Parathyroid adenoma (tissue), 2 donors: ENCODE data around the gene STOML3.

Experiments used
- H2AFZ ChIP-seq: fragments of 300-600 bp; sonication (generic); one replicate; pipeline ENCODE4 v1.7.0; 2017; ENCODE audit warnings: antibody characterized with exemption, mild to moderate bottlenecking
- H3K27ac ChIP-seq: fragments of 300-600 bp; sonication (generic); one replicate; pipeline ENCODE4 v1.7.0; 2017
- H3K27me3 ChIP-seq: fragments of 300-600 bp; sonication (generic); one replicate; pipeline ENCODE4 v1.7.0; 2017; ENCODE audit warnings: low read length; ENCODE audit not compliant: control insufficient read depth, insufficient read depth
- H3K36me3 ChIP-seq: fragments of 300-600 bp; sonication (generic); one replicate; pipeline ENCODE4 v1.7.0; 2017; ENCODE audit warnings: low read length; ENCODE audit not compliant: control insufficient read depth, insufficient read depth
- H3K4me1 ChIP-seq: fragments of 300-600 bp; sonication (generic); one replicate; pipeline ENCODE4 v1.7.0; 2017; ENCODE audit warnings: control low read depth
- H3K4me2 ChIP-seq: fragments of 300-600 bp; sonication (generic); one replicate; pipeline ENCODE4 v1.7.0; 2017; ENCODE audit warnings: low read length
- H3K4me3 ChIP-seq: fragments of 300-600 bp; sonication (generic); one replicate; pipeline ENCODE4 v1.7.0; 2017; ENCODE audit warnings: low read depth, low read length
- H3K79me2 ChIP-seq: fragments of 300-600 bp; sonication (generic); one replicate; pipeline ENCODE4 v1.7.0; 2017; ENCODE audit warnings: control low read depth
- H3K9ac ChIP-seq: fragments of 300-600 bp; sonication (generic); one replicate; pipeline ENCODE4 v1.7.0; 2017; ENCODE audit warnings: mild to moderate bottlenecking
- H3K9me3 ChIP-seq: fragments of 300-600 bp; sonication (generic); one replicate; pipeline ENCODE4 v1.7.0; 2017; ENCODE audit warnings: low read length; ENCODE audit not compliant: control insufficient read depth
- TF ChIP-seq, protein P1 (sequence below): fragments of 300-600 bp; sonication (generic); IDR thresholded peaks from one replicate; pipeline ENCODE4 v1.7.0; 2017; ENCODE audit warnings: antibody characterized with exemption, mild to moderate bottlenecking
- donor health status: primary hyperparathyroidism.

Gene STOML3

DNA sequence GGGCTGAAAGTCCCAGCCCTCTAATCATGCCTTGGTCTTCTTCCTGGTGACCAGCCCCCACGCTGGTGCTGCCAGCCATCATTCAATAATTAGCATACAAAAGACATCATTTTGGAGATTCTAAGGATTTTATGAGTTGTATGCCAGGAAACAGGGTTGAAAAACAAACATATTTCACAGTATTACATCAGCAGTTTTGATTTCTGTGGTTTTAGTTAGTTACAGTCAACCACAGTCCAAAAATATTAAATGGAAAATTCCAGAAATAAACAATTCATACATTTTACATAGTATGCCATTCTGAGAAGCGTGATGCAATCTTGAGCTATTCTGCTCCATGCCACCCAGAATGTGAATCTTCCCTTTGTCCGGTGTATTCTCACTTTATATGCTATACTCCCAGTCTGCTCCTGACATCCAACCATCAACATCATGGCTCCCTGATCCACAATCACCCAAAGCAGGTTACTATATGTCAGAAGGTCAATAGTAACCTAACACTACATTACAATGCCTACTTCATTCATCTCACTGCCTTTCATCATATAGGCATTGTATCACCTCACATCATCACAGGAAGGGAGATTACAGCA, 49.2 kb downstream of the STOML3 start:
- Histone ChIP-seq H3K9ac (no peak overlapping the region), H3K4me1 (no peaks in the 10 kb centered on the region), H3K36me3 (no peaks in the 10 kb centered on the region), H3K4me3 (no peak overlapping the region), H2AFZ (no peak overlapping the region), H3K9me3 (no peaks in the 10 kb centered on the region), H3K27ac (no peak overlapping the region), H3K79me2 (no peaks in the 10 kb centered on the region), H3K4me2 (no peak overlapping the region), H3K27me3 (no peaks in the 10 kb centered on the region)
- TF ChIP-seq, protein P1, sequence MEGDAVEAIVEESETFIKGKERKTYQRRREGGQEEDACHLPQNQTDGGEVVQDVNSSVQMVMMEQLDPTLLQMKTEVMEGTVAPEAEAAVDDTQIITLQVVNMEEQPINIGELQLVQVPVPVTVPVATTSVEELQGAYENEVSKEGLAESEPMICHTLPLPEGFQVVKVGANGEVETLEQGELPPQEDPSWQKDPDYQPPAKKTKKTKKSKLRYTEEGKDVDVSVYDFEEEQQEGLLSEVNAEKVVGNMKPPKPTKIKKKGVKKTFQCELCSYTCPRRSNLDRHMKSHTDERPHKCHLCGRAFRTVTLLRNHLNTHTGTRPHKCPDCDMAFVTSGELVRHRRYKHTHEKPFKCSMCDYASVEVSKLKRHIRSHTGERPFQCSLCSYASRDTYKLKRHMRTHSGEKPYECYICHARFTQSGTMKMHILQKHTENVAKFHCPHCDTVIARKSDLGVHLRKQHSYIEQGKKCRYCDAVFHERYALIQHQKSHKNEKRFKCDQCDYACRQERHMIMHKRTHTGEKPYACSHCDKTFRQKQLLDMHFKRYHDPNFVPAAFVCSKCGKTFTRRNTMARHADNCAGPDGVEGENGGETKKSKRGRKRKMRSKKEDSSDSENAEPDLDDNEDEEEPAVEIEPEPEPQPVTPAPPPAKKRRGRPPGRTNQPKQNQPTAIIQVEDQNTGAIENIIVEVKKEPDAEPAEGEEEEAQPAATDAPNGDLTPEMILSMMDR, result no peak

DNA sequence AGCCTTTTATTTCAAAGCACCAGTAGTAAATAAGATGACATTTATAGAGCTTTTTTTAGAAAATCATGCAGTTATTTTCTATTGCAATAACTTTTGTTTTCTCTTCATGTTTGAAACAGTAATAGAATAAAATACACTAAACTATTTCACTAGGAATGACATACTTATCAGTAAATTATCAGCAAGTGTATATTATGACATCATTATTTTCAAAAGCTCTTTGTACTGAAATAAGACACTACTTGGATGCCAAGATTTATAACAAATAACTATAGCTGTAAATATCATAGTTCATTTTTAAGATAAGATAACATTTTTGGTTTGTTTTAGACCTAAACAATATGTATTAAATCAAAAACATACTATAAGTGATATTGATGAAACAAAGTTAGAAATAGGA, 56.8 kb downstream of the STOML3 start:
- TF ChIP-seq, protein P1, result no peak
- no peaks in the 10 kb centered on the region for H3K36me3 ChIP-seq
- H3K27me3 ChIP-seq, result no peaks in the 10 kb centered on the region
- no peak overlapping the region for H3K9ac ChIP-seq
- H3K79me2 ChIP-seq, result no peaks in the 10 kb centered on the region
- no peak overlapping the region for H3K4me2 ChIP-seq
- H2AFZ ChIP-seq, result no peak overlapping the region
- H3K4me1 ChIP-seq, result no peaks in the 10 kb centered on the region
- H3K4me3 ChIP-seq, result no peak overlapping the region
- H3K9me3 ChIP-seq, result no peaks in the 10 kb centered on the region
- H3K27ac ChIP-seq, result no peak overlapping the region

DNA sequence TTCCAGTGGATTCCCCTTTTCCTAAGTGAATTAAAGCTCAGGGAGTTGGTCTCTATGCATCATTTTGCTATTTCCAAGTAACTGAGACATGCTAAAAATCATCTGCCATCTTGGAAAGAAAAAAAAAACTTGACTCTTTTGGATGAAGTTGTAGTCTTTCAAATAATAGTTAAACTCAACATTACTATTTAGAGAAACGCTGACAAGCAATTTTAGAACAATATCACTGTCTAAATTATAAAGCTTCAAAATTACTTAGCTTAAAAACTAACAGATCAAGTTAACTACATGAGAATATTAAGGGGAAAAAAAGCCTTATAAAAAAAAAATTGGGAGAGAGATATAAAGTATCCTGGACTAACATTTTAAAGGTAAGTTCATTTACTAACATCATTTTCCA, 68.5 kb downstream of the STOML3 start:
- Histone ChIP-seq H3K36me3 (no peaks in the 10 kb centered on the region), H2AFZ (no peak overlapping the region), H3K9ac (no peak overlapping the region), H3K27ac (no peak overlapping the region), H3K4me1 (no peaks in the 10 kb centered on the region), H3K27me3 (no peaks in the 10 kb centered on the region), H3K4me2 (no peak overlapping the region), H3K4me3 (no peak overlapping the region), H3K9me3 (no peaks in the 10 kb centered on the region), H3K79me2 (no peaks in the 10 kb centered on the region)
- TF ChIP-seq, protein P1, result no peak

DNA sequence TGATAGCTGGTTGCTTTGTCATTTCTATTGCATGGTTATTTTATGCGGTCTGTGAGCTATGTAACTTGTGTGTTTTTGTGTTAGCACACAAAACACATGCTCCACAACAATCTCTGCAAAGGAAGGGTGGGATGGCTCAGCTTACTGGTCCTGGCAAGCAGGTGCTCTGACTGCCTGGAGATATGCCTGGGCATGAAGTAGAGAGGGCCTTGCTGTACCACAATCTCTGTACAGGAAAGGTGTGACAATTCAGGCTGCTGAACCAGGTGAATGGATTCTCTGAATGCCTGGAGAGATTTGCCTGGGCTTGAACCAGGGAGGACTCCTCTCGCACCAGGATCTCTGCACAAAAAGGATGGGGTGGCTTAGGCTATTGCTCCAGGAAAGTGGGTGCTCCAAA, 69.5 kb downstream of the STOML3 start:
- H3K27me3 ChIP-seq, result no peaks in the 10 kb centered on the region
- no peak overlapping the region for H3K4me3 ChIP-seq
- TF ChIP-seq, protein P1, result no peak
- no peaks in the 10 kb centered on the region for H3K4me1 ChIP-seq
- H3K9ac ChIP-seq, result no peak overlapping the region
- no peak overlapping the region for H2AFZ ChIP-seq
- no peaks in the 10 kb centered on the region for H3K9me3 ChIP-seq
- H3K36me3 ChIP-seq, result no peaks in the 10 kb centered on the region
- no peak overlapping the region for H3K27ac ChIP-seq
- H3K4me2 ChIP-seq, result no peak overlapping the region
- H3K79me2 ChIP-seq, result no peaks in the 10 kb centered on the region
